Neural crest cell (in vitro differentiated cells): ENCODE data around the gene UBASH3B. TPM values are rescaled to one million over a fixed set of nuclear protein-coding genes. Genes with fewer than 3 reads are reported as not detected.
A peak's percentile ranks its signal among the peaks of the same experiment; 100 is the strongest.

Source experiments
- DNase-seq: peaks from one replicate; pipeline ENCODE4 v3.0.0; 2021; ENCODE audit warnings: low read depth, mixed read lengths, low spot score
- H3K27ac Mint-ChIP-seq: one replicate; pipeline ENCODE4 v1.8.0; 2021; ENCODE audit warnings: mild to moderate bottlenecking, mixed read lengths; ENCODE audit not compliant: unreplicated experiment
- H3K27me3 Mint-ChIP-seq: 2 replicates; pipeline ENCODE4 v1.8.0; 2021; ENCODE audit warnings: low read depth, mild to moderate bottlenecking, mixed read lengths
- H3K36me3 Mint-ChIP-seq: 2 replicates; pipeline ENCODE4 v1.8.0; 2021; ENCODE audit warnings: low read depth, mild to moderate bottlenecking, mixed read lengths
- H3K4me1 Mint-ChIP-seq: 2 replicates; pipeline ENCODE4 v1.8.0; 2021; ENCODE audit warnings: mixed read lengths
- H3K4me3 Mint-ChIP-seq: one replicate; pipeline ENCODE4 v1.8.0; 2021; ENCODE audit warnings: mild to moderate bottlenecking, mixed read lengths
- H3K9me3 Mint-ChIP-seq: 2 replicates; pipeline ENCODE4 v1.8.0; 2021; ENCODE audit warnings: mixed read lengths
- total RNA-seq: library from RNA; stranded (reverse); gene quantifications from 2 replicates; pipeline ENCODE4 v1.2.1, GENCODE V29; 2021
- TF ChIP-seq, protein P1 (sequence below): fragments of 200-600 bp; sonication (generic); conservative IDR thresholded peaks from 2 replicates; pipeline ENCODE4 v1.5.0; 2021; ENCODE audit warnings: antibody characterized with exemption, mild to moderate bottlenecking

Gene UBASH3B
- total RNA-seq, 1 donor from 2014 or later = 6.8 TPM

DNA sequence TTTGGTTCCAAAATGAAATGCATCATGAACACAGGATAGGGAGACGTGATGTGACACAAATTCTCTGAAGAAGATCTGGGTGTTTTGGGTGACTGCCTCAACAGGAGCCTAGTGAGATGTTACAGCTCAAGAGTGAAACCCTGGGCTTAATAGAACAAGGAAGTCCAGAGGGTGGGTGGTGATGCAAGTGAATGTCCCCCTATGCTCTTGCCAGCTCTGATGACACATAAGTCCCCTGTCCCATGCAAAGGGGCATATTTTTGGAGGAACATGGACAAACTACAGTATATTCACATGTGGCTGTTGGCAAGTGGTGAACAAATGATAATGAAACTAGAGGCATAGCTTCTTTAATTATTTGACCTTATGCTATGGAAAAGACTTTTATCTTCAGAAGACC, 191.9 kb downstream of the UBASH3B start:
- H3K27ac Mint-ChIP-seq = no peak overlapping the region
- TF ChIP-seq, protein P1, sequence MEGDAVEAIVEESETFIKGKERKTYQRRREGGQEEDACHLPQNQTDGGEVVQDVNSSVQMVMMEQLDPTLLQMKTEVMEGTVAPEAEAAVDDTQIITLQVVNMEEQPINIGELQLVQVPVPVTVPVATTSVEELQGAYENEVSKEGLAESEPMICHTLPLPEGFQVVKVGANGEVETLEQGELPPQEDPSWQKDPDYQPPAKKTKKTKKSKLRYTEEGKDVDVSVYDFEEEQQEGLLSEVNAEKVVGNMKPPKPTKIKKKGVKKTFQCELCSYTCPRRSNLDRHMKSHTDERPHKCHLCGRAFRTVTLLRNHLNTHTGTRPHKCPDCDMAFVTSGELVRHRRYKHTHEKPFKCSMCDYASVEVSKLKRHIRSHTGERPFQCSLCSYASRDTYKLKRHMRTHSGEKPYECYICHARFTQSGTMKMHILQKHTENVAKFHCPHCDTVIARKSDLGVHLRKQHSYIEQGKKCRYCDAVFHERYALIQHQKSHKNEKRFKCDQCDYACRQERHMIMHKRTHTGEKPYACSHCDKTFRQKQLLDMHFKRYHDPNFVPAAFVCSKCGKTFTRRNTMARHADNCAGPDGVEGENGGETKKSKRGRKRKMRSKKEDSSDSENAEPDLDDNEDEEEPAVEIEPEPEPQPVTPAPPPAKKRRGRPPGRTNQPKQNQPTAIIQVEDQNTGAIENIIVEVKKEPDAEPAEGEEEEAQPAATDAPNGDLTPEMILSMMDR = no peak
- DNase-seq = no peak
- no peaks in the 10 kb centered on the region for H3K36me3 Mint-ChIP-seq
- H3K27me3 Mint-ChIP-seq = no peaks in the 10 kb centered on the region
- H3K4me1 Mint-ChIP-seq = peaks cover 12% of the 10 kb centered on the region
- no peaks in the 10 kb centered on the region for H3K9me3 Mint-ChIP-seq
- no peak overlapping the region for H3K4me3 Mint-ChIP-seq

DNA sequence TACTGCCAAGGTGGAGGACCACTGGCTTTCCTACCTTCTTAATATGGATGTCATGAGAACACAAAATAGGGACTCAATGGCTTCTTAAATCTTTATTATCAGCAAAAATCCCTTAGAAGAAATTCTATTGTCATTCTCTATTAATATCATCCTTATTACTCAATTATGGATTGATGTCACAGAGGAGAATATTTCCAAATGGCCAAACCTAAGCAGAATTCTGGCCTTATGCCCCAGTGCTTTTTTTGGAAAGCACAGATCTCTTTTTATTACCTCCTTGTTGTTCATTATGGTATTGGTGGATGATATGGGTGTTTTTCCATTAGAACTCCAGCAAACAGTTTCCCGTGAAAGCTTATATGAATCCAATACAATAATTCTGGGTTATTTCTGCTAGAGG, 192.7 kb downstream of the UBASH3B start:
- no peaks in the 10 kb centered on the region for H3K36me3 Mint-ChIP-seq
- TF ChIP-seq, protein P1 = no peak
- DNase-seq = no peak
- H3K27ac Mint-ChIP-seq = no peak overlapping the region
- H3K9me3 Mint-ChIP-seq = no peaks in the 10 kb centered on the region
- no peak overlapping the region for H3K4me3 Mint-ChIP-seq
- H3K4me1 Mint-ChIP-seq = peaks cover 16% of the 10 kb centered on the region
- H3K27me3 Mint-ChIP-seq = no peaks in the 10 kb centered on the region

- Mint-ChIP-seq H3K4me1 (peaks cover 16% of the 10 kb centered on the region), H3K27ac (peak overlapping the region; percentile 53), H3K27me3 (no peaks in the 10 kb centered on the region), H3K4me3 (no peak overlapping the region), H3K9me3 (no peaks in the 10 kb centered on the region), H3K36me3 (no peaks in the 10 kb centered on the region)
- DNase-seq = no peak
- TF ChIP-seq, protein P1 = no peak
Observed at GRCh38 chr11:122850076-122850631, 194.6 kb downstream of the UBASH3B start.

- H3K27me3 Mint-ChIP-seq = no peaks in the 10 kb centered on the region
- peaks cover 16% of the 10 kb centered on the region for H3K4me1 Mint-ChIP-seq
- H3K36me3 Mint-ChIP-seq = no peaks in the 10 kb centered on the region
- TF ChIP-seq, protein P1 = no peak
- no peak for DNase-seq
- H3K4me3 Mint-ChIP-seq = no peak overlapping the region
- no peak overlapping the region for H3K27ac Mint-ChIP-seq
- no peaks in the 10 kb centered on the region for H3K9me3 Mint-ChIP-seq
Observed at GRCh38 chr11:122851366-122851966, 195.9 kb downstream of the UBASH3B start.

GRCh38 chr11:122852074-122852795, 196.7 kb downstream of the UBASH3B start:
- H3K27ac Mint-ChIP-seq = no peak overlapping the region
- no peak overlapping the region for H3K4me3 Mint-ChIP-seq
- DNase-seq = no peak
- no peaks in the 10 kb centered on the region for H3K27me3 Mint-ChIP-seq
- no peaks in the 10 kb centered on the region for H3K9me3 Mint-ChIP-seq
- H3K4me1 Mint-ChIP-seq = peaks cover 16% of the 10 kb centered on the region
- TF ChIP-seq, protein P1 = no peak
- no peaks in the 10 kb centered on the region for H3K36me3 Mint-ChIP-seq
